Bronchial epithelial cell (primary cell): ENCODE measurements around the gene UBAP1. TPM values are rescaled to one million over a fixed set of nuclear protein-coding genes. Genes with fewer than 3 reads are reported as not detected.
A peak's percentile ranks its signal among the peaks of the same experiment; 100 is the strongest.
"Not testable (repeated sequence)": the region's sequence is repeated elsewhere in the genome, so short reads cannot be mapped to it uniquely, and the experiment has no call there.

Experiments used
- DNase-seq: peaks from one replicate; pipeline ENCODE4 v3.0.0-alpha.2; 2010; ENCODE audit warnings: low read depth
- FAIRE-seq: peaks from 2 replicates; lab custom pipeline; 2011; peaks lifted over from hg19 to GRCh38; lab: Jason Lieb, UNC
- H3K27me3 ChIP-seq: 2 replicates; pipeline ENCODE4 v1.5.1; 2011; ENCODE audit warnings: low read length; ENCODE audit not compliant: control insufficient read depth, insufficient read depth
- H3K36me3 ChIP-seq: 2 replicates; pipeline ENCODE4 v1.5.1; 2011; ENCODE audit warnings: low read length; ENCODE audit not compliant: control insufficient read depth, insufficient read depth
- H3K4me3 ChIP-seq: 2 replicates; pipeline ENCODE4 v1.5.1; 2011; ENCODE audit warnings: mild to moderate bottlenecking, low read depth, low read length, control low read depth
- CTCF ChIP-seq: IDR thresholded peaks from 2 replicates; pipeline ENCODE4 v1.5.1; 2011; ENCODE audit warnings: mild to moderate bottlenecking, moderate library complexity, low read length, control low read depth, inconsistent platforms; ENCODE audit not compliant: insufficient read depth, severe bottlenecking
- total RNA-seq: library from RNA; depleted of rRNA; stranded (reverse); fragments of >200 nt; gene quantifications from 2 replicates; pipeline ENCODE4 v1.2.1, GENCODE V29; 2014

UBAP1 gene
- total RNA-seq, 1 donor from 2014 or later: 37.6 TPM

GRCh38 chr9:34289159-34289558, 110.3 kb downstream of the UBAP1 start:
- H3K36me3 ChIP-seq: no peaks in the 10 kb centered on the region
- H3K4me3 ChIP-seq: no peak overlapping the region
- DNase-seq (no peak), FAIRE-seq (no peak)
- TF ChIP-seq CTCF: no peak
- H3K27me3 ChIP-seq: no peaks in the 10 kb centered on the region

GRCh38 chr9:34291023-34291422, 112.2 kb downstream of the UBAP1 start:
- H3K4me3 ChIP-seq: no peak overlapping the region
- TF ChIP-seq CTCF: no peak
- FAIRE-seq (no peak), DNase-seq (no peak)
- no peaks in the 10 kb centered on the region for H3K36me3 ChIP-seq
- H3K27me3 ChIP-seq: no peaks in the 10 kb centered on the region

- DNase-seq (no peak), FAIRE-seq (no peak)
- no peaks in the 10 kb centered on the region for H3K36me3 ChIP-seq
- H3K27me3 ChIP-seq: no peaks in the 10 kb centered on the region
- H3K4me3 ChIP-seq: no peak overlapping the region
- TF ChIP-seq CTCF: no peak
Measured at GRCh38 chr9:34291423-34291822, 112.6 kb downstream of the UBAP1 start.

GRCh38 chr9:34292552-34292951, 113.7 kb downstream of the UBAP1 start:
- Histone ChIP-seq H3K27me3 (no peaks in the 10 kb centered on the region), H3K4me3 (no peak overlapping the region), H3K36me3 (no peaks in the 10 kb centered on the region)
- FAIRE-seq (peak; percentile 18), DNase-seq (no peak)
- no peak for TF ChIP-seq CTCF

GRCh38 chr9:34301064-34301463, 122.2 kb downstream of the UBAP1 start:
- not testable (repeated sequence) for H3K4me3 ChIP-seq, DNase-seq, H3K36me3 ChIP-seq, H3K27me3 ChIP-seq, FAIRE-seq

Other genes starting within 250 kb of the UBAP1 start
- gene UBAP2, start 130.2 kb upstream of the UBAP1 start, total RNA-seq: 14.7 and 21.6 TPM in 2 replicates
- 15.3 and 19.6 TPM in 2 replicates for gene DCAF12, start 52.3 kb upstream of the UBAP1 start, total RNA-seq
- 0.26 and 0.38 TPM in 2 replicates for gene KIF24, start 150.2 kb downstream of the UBAP1 start, total RNA-seq
- gene NUDT2, start 150.5 kb downstream of the UBAP1 start, total RNA-seq: 50.3 and 56.2 TPM in 2 replicates
- gene MYORG, start 197.9 kb downstream of the UBAP1 start, total RNA-seq: 2.1 and 5.1 TPM in 2 replicates